HS-27A (cell line): ENCODE measurements around the gene AP3B1.
"Not testable (repeated sequence)": the region's sequence is repeated elsewhere in the genome, so short reads cannot be mapped to it uniquely, and the experiment has no call there.

ENCODE experiments used
- DNase-seq: peaks from one replicate; pipeline ENCODE4 v3.0.0-alpha.2; 2012; ENCODE audit warnings: low read depth, missing footprints

AP3B1 gene

GRCh38 chr5:78133423-78133822 lies 161.1 kb downstream of the AP3B1 start:
- DNase-seq, result no peak

- DNase-seq, result no peak
These were observed 162.0 kb downstream of the AP3B1 start for GRCh38 chr5:78132507-78132906.

- no peak for DNase-seq
These were observed 164.9 kb downstream of the AP3B1 start for GRCh38 chr5:78129597-78129996.

GRCh38 chr5:78127875-78128274 lies 166.6 kb downstream of the AP3B1 start:
- no peak for DNase-seq

- no peak for DNase-seq
These were observed 168.0 kb downstream of the AP3B1 start for GRCh38 chr5:78126536-78126935.

GRCh38 chr5:78116167-78116566 lies 178.3 kb downstream of the AP3B1 start:
- DNase-seq, result no peak

- no peak for DNase-seq
These were observed 180.7 kb downstream of the AP3B1 start for GRCh38 chr5:78113689-78114264.

GRCh38 chr5:78112931-78113330 lies 181.6 kb downstream of the AP3B1 start:
- no peak for DNase-seq

GRCh38 chr5:78109891-78110324 lies 184.6 kb downstream of the AP3B1 start:
- no peak for DNase-seq

GRCh38 chr5:78108564-78108963 lies 185.9 kb downstream of the AP3B1 start:
- DNase-seq, result no peak

GRCh38 chr5:78103232-78103918 lies 191.1 kb downstream of the AP3B1 start:
- DNase-seq, result no peak

GRCh38 chr5:78102500-78102899 lies 192.0 kb downstream of the AP3B1 start:
- DNase-seq, result no peak

GRCh38 chr5:78095125-78095524 lies 199.4 kb downstream of the AP3B1 start:
- no peak for DNase-seq

GRCh38 chr5:78090002-78090401 lies 204.5 kb downstream of the AP3B1 start:
- no peak for DNase-seq

GRCh38 chr5:78078858-78079257 lies 215.6 kb downstream of the AP3B1 start:
- no peak for DNase-seq

GRCh38 chr5:78077369-78078068 lies 217.0 kb downstream of the AP3B1 start:
- DNase-seq, result no peak

GRCh38 chr5:78076351-78076750 lies 218.1 kb downstream of the AP3B1 start:
- DNase-seq, result no peak

- DNase-seq, result no peak
These were observed 219.2 kb downstream of the AP3B1 start for GRCh38 chr5:78075301-78075700.

- DNase-seq, result not testable (repeated sequence)
These were observed 223.8 kb downstream of the AP3B1 start for GRCh38 chr5:78070691-78071090.

- DNase-seq, result not testable (repeated sequence)
These were observed 226.9 kb downstream of the AP3B1 start for GRCh38 chr5:78067581-78067980.

GRCh38 chr5:78066722-78067121 lies 227.8 kb downstream of the AP3B1 start:
- not testable (repeated sequence) for DNase-seq

GRCh38 chr5:78065663-78066062 lies 228.8 kb downstream of the AP3B1 start:
- no peak for DNase-seq

GRCh38 chr5:78064941-78065472 lies 229.5 kb downstream of the AP3B1 start:
- DNase-seq, result no peak
